Heart left ventricle (tissue), 16 donors: ENCODE results near the gene PRKN. TPM values are rescaled to one million over a fixed set of nuclear protein-coding genes. Genes with fewer than 3 reads are reported as not detected.

Experiments
- ATAC-seq, 4 donors: fragments of 200-7000 bp; cut with Tn5 transposase; one replicate each; pipeline ENCODE4 v1.9.1; 2020 to 2022; ENCODE audit warnings: moderate library complexity in 4 of 4, mild to moderate bottlenecking in 3 of 4, moderate number of reproducible peaks in 1 of 4
- DNase-seq, 5 donors: peaks; one replicate each; pipeline ENCODE4 v3.0.0-alpha.2; 2020
- H3K27ac ChIP-seq, 12 donors: fragments of 200-600 bp; sonication (generic) in 4 of 12; one replicate each; pipeline versions ENCODE4 v1.5.0 to v1.8.0; 2016 to 2022; ENCODE audit warnings: mild to moderate bottlenecking in 2 of 12
- H3K27me3 ChIP-seq, 9 donors: fragments of 200-600 bp; sonication (generic) in 2 of 9; one replicate each; pipeline versions ENCODE4 v1.5.1 to v1.8.0; 2016 to 2022; ENCODE audit warnings: mild to moderate bottlenecking in 3 of 9
- H3K36me3 ChIP-seq, 9 donors: fragments of 200-600 bp; sonication (generic) in 2 of 9; one replicate each; pipeline versions ENCODE4 v1.5.0 to v1.8.0; 2018 to 2022; ENCODE audit warnings: mild to moderate bottlenecking in 2 of 9
- H3K4me1 ChIP-seq, 12 donors: fragments of 200-600 bp; sonication (generic) in 4 of 12; one replicate each; pipeline versions ENCODE4 v1.5.0 to v1.8.0; 2016 to 2022; ENCODE audit warnings: mild to moderate bottlenecking in 3 of 12
- H3K4me3 ChIP-seq, 12 donors: fragments of 200-600 bp; sonication (generic) in 4 of 12; one replicate each; pipeline versions ENCODE4 v1.5.0 to v1.8.0; 2017 to 2022; ENCODE audit warnings: mild to moderate bottlenecking in 9 of 12, moderate library complexity in 4 of 12
- H3K9me3 ChIP-seq, 12 donors: fragments of 200-600 bp; sonication (generic) in 4 of 12; one replicate each; pipeline versions ENCODE4 v1.5.0 to v1.8.0; 2016 to 2022; ENCODE audit warnings: mild to moderate bottlenecking in 1 of 12
- POLR2A ChIP-seq, 2 donors: fragments of 450-650 bp; IDR thresholded peaks; one replicate each; pipeline ENCODE4 v1.6.1; 2017; ENCODE audit warnings: antibody characterized with exemption in 2 of 2, mild to moderate bottlenecking in 2 of 2, moderate library complexity in 2 of 2
- WGBS, 4 donors: extraction: QIAGEN DNeasy Blood & Tissue Kit in 2 of 4; methylation state at CpG; one replicate each; pipeline versions ENCODE4 v1.1.5 to v1.1.7; 2013 to 2018; 5-methylcytosine and 5-hydroxymethylcytosine counted together
- intact Hi-C, 10 donors: fragments of 100-400 bp; cut with DNase I; formaldehyde crosslinking; loops; one replicate each; pipeline versions ENCODE4 v1.11.1 to v1.14.2; 2022
- polyA plus RNA-seq, 2 donors: library from polyadenylated mRNA; stranded (reverse); fragments of 200-250 nt; gene quantifications; one replicate each; pipeline ENCODE4 v1.2.3, GENCODE V29; 2013
- total RNA-seq, 9 donors: library from RNA; depleted of rRNA in 2 of 9; stranded (reverse); fragments of >200 nt in 2 of 9; fragmentation: NEBNext Ultra II Directional in 3 of 9; extraction: Animal tissue kit (Norgen Biotek cat#: 25700) in 3 of 9; gene quantifications; one replicate each; pipeline versions ENCODE4 v1.1.0 to v1.2.4, GENCODE V29; 2016 to 2023
- TF ChIP-seq, protein P1 (sequence below), 12 donors: fragments of 200-600 bp; sonication (generic) in 4 of 12; IDR thresholded peaks; one replicate each; pipeline versions ENCODE4 v1.5.0 to v1.8.0; 2018 to 2022; ENCODE audit warnings: antibody characterized with exemption in 12 of 12, mild to moderate bottlenecking in 5 of 12
- donor health status: ischemic (EF 13 %, LVEDD 7.1; RV severe dilation, severe dysfunction).
- donor health status: healthy with polysubstance abuse.
- donor health status: DM: no; HTN: yes; CAD: no.
- donor health status: DM: no; HTN: no; CAD: no.
- donor health status: ischemic (EF 25% LVEDD 6.9; RV normal size, moderate dysfunction).
- donor health status: ischemic (EF 25% LVEDD 5.7; RV mildly dilated, moderate dysfunction).
- donor health status: healthy.
- donor health status: DM: yes; HTN: yes; CAD: no.
- donor health status: ischemic (EF 35%, LVEDD 5.7; RV mildly dilated, moderate dysfunction).
- donor health status: nonischemic (EF 11% LVEDD 7.7; RV severe dilation, severe dysfunction).
- donor health status: DM: yes; HTN: yes; CAD: no.
- donor health status: PGD.
- donor health status: ischemic (EF 29% LVEDD 5.4; RV normal size, mild dysfunction).
- donor health status: nonischemic (EF 23%, LVEDD 6.1; RV moderate dilation, normal function).

Gene PRKN
- total and polyA plus RNA-seq, 11 donors: 3.4 to 32.5 (median 21.2) TPM

DNA sequence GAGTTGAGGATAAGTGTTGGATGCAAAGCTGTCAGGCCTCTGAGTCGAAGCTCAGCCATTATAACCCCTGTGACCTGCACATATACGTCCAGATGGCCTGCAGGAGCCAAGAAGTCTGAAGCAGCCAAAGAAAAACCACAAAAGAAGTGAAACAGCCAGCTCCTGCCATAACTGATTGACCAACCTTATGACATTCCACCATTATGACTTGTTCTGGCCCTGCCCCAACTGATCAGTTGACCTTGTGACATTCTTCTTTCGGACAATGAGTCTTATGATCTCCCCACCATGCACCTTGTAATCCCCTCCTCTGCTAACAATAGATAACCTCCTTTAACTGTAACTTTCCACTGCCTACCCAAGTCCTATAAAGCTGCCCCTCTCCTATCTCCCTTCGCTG lies 1320.0 kb downstream of the PRKN start:
- DNase-seq: no peak
- Histone ChIP-seq H3K36me3 (no peaks in the 10 kb centered on the region), H3K4me1 (peaks cover 0 to 7% (median 0%) of the 10 kb centered on the region in 12 donors), H3K9me3 (peaks cover 0 to 14% (median 2%) of the 10 kb centered on the region in 12 donors), H3K27ac (no peak overlapping the region), H3K27me3 (no peaks in the 10 kb centered on the region), H3K4me3 (no peak overlapping the region)
- ATAC-seq: no peak
- TF ChIP-seq, protein P1, sequence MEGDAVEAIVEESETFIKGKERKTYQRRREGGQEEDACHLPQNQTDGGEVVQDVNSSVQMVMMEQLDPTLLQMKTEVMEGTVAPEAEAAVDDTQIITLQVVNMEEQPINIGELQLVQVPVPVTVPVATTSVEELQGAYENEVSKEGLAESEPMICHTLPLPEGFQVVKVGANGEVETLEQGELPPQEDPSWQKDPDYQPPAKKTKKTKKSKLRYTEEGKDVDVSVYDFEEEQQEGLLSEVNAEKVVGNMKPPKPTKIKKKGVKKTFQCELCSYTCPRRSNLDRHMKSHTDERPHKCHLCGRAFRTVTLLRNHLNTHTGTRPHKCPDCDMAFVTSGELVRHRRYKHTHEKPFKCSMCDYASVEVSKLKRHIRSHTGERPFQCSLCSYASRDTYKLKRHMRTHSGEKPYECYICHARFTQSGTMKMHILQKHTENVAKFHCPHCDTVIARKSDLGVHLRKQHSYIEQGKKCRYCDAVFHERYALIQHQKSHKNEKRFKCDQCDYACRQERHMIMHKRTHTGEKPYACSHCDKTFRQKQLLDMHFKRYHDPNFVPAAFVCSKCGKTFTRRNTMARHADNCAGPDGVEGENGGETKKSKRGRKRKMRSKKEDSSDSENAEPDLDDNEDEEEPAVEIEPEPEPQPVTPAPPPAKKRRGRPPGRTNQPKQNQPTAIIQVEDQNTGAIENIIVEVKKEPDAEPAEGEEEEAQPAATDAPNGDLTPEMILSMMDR (IDR thresholded peaks at IDR 0.05): no peak
- no peak for TF ChIP-seq POLR2A (IDR thresholded peaks at IDR 0.05)
- WGBS, 4 donors: 51 to 73% (median 61%) methylated on average over 4 of the region's 4 CpGs
- intact Hi-C loops: no loop called here

DNA sequence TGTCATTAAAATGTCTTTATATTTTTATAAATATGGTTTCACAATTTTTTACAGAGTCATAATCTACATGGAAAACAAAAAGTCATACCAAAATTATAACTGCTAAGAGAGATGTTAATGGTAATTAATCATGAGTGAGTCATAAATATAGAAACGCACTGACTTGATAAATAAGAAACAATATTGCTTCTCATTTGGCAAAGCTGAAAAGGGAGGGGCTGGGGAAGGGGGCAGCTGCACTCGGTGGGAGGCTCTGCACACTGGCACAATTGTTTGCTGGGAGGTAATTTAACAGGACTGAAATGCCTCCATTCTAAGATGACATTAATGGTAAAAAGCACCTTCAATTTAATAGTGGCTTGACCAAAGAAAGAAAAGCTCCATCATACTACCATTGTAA lies 1320.5 kb downstream of the PRKN start:
- ATAC-seq (no peak), DNase-seq (no peak)
- H3K27ac ChIP-seq: no peak overlapping the region
- peaks cover 0 to 14% (median 2%) of the 10 kb centered on the region in 12 donors for H3K9me3 ChIP-seq
- WGBS, 4 donors: 71 to 88% (median 77%) methylated on average over 2 of the region's 2 CpGs
- no peaks in the 10 kb centered on the region for H3K36me3 ChIP-seq
- intact Hi-C loops: no loop called here
- H3K4me1 ChIP-seq: peaks cover 0 to 7% (median 0%) of the 10 kb centered on the region in 12 donors
- no peak overlapping the region for H3K4me3 ChIP-seq
- TF ChIP-seq POLR2A (IDR thresholded peaks at IDR 0.05): no peak
- TF ChIP-seq, protein P1 (IDR thresholded peaks at IDR 0.05): no peak
- H3K27me3 ChIP-seq: no peaks in the 10 kb centered on the region

GRCh38 chr6:161406646-161407045 lies 1320.9 kb downstream of the PRKN start:
- Histone ChIP-seq H3K4me1 (peaks cover 0 to 7% (median 0%) of the 10 kb centered on the region in 12 donors), H3K27ac (no peak overlapping the region), H3K36me3 (no peaks in the 10 kb centered on the region), H3K9me3 (peaks cover 0 to 14% (median 2%) of the 10 kb centered on the region in 12 donors), H3K4me3 (no peak overlapping the region), H3K27me3 (no peaks in the 10 kb centered on the region)
- DNase-seq: no peak
- TF ChIP-seq, protein P1 (IDR thresholded peaks at IDR 0.05): no peak
- TF ChIP-seq POLR2A (IDR thresholded peaks at IDR 0.05): no peak
- no peak for ATAC-seq
- WGBS, 4 donors: 91 to 92% (median 92%) methylated on average over 6 of the region's 6 CpGs
- intact Hi-C loops: no loop called here

- Histone ChIP-seq H3K36me3 (no peaks in the 10 kb centered on the region), H3K9me3 (peaks cover 0 to 10% (median 2%) of the 10 kb centered on the region in 12 donors), H3K27ac (no peak overlapping the region), H3K4me3 (no peak overlapping the region), H3K27me3 (no peaks in the 10 kb centered on the region), H3K4me1 (peaks cover 0 to 7% (median 0%) of the 10 kb centered on the region in 12 donors)
- TF ChIP-seq, protein P1 (IDR thresholded peaks at IDR 0.05): no peak
- TF ChIP-seq POLR2A (IDR thresholded peaks at IDR 0.05): no peak
- WGBS, 4 donors: 92 to 96% (median 94%) methylated on average over 4 of the region's 4 CpGs
- ATAC-seq: no peak
- intact Hi-C loops: no loop called here
- DNase-seq: no peak
These were observed 1322.1 kb downstream of the PRKN start for GRCh38 chr6:161405418-161405817.
